Trophoblast cell (in vitro differentiated cells and primary cell): ENCODE data around the gene NKTR.

ENCODE experiments used
- DNase-seq, 2 donors: peaks; one replicate each; pipeline ENCODE4 v3.0.0-alpha.2; 2016
- H2AFZ ChIP-seq: 2 replicates; pipeline ENCODE4 v1.6.1; 2013; ENCODE audit warnings: low read length, moderate library complexity, mild to moderate bottlenecking; ENCODE audit not compliant: insufficient read depth, poor library complexity
- H2AK5ac ChIP-seq: 2 replicates; pipeline ENCODE4 v1.6.1; 2013; ENCODE audit warnings: mild to moderate bottlenecking, low read length
- H2BK120ac ChIP-seq: 2 replicates; pipeline ENCODE4 v1.6.1; 2013; ENCODE audit warnings: low read length, mild to moderate bottlenecking, moderate library complexity; ENCODE audit not compliant: insufficient read depth, poor library complexity
- H2BK12ac ChIP-seq: 2 replicates; pipeline ENCODE4 v1.6.1; 2013; ENCODE audit warnings: mild to moderate bottlenecking, low read length, moderate library complexity
- H2BK5ac ChIP-seq: 2 replicates; pipeline ENCODE4 v1.6.1; 2013; ENCODE audit warnings: low read length, low read depth, moderate library complexity, mild to moderate bottlenecking; ENCODE audit not compliant: poor library complexity
- H3K14ac ChIP-seq: 2 replicates; pipeline ENCODE4 v1.6.1; 2013; ENCODE audit warnings: mild to moderate bottlenecking, low read length
- H3K18ac ChIP-seq: 2 replicates; pipeline ENCODE4 v1.6.1; 2013; ENCODE audit warnings: mild to moderate bottlenecking, low read length
- H3K23ac ChIP-seq: 2 replicates; pipeline ENCODE4 v1.6.1; 2013; ENCODE audit warnings: low read length
- H3K27ac ChIP-seq: 2 replicates; pipeline ENCODE4 v1.5.1; 2013; ENCODE audit warnings: low read depth, mild to moderate bottlenecking, inconsistent platforms, low read length, moderate library complexity
- H3K27me3 ChIP-seq: 2 replicates; pipeline ENCODE4 v1.6.1; 2013; ENCODE audit warnings: inconsistent platforms, mild to moderate bottlenecking, low read length, moderate library complexity; ENCODE audit not compliant: insufficient read depth
- H3K36me3 ChIP-seq, 2 experiments: 1 replicate in 1 of 2; 2 replicates in 1 of 2; pipeline ENCODE4 v1.6.1; 2013; ENCODE audit warnings: low read length in 2 of 2, mild to moderate bottlenecking in 2 of 2, moderate library complexity in 1 of 2; ENCODE audit not compliant: insufficient read depth in 2 of 2, control insufficient read depth in 1 of 2
- H3K4ac ChIP-seq: 2 replicates; pipeline ENCODE4 v1.6.1; 2013; ENCODE audit warnings: low read depth, mild to moderate bottlenecking, low read length, moderate library complexity
- H3K4me1 ChIP-seq, 2 experiments: 1 replicate in 1 of 2; 2 replicates in 1 of 2; pipeline ENCODE4 v1.6.1; 2013; ENCODE audit warnings: low read length in 2 of 2, mild to moderate bottlenecking in 2 of 2, moderate library complexity in 1 of 2; ENCODE audit not compliant: insufficient read depth in 2 of 2, control insufficient read depth in 1 of 2
- H3K4me2 ChIP-seq: 2 replicates; pipeline ENCODE4 v1.6.1; 2013; ENCODE audit warnings: inconsistent platforms, mild to moderate bottlenecking, low read length, moderate library complexity
- H3K4me3 ChIP-seq: 2 replicates; pipeline ENCODE4 v1.5.1; 2013; ENCODE audit warnings: mild to moderate bottlenecking, low read depth, low read length, inconsistent platforms
- H3K79me1 ChIP-seq: one replicate; pipeline ENCODE4 v1.6.1; 2013; ENCODE audit warnings: low read length
- H3K79me2 ChIP-seq: 2 replicates; pipeline ENCODE4 v1.6.1; 2013; ENCODE audit warnings: low read length, mild to moderate bottlenecking; ENCODE audit not compliant: control insufficient read depth, insufficient read depth, poor library complexity
- H3K9ac ChIP-seq: 2 replicates; pipeline ENCODE4 v1.6.1; 2013; ENCODE audit warnings: mild to moderate bottlenecking, low read length
- H3K9me3 ChIP-seq: 2 replicates; pipeline ENCODE4 v1.6.1; 2013; ENCODE audit warnings: low read depth, mild to moderate bottlenecking, control low read depth, inconsistent platforms, low read length; ENCODE audit not compliant: insufficient read depth
- H4K12ac ChIP-seq: 2 replicates; pipeline ENCODE4 v1.6.1; 2013; ENCODE audit warnings: low read depth, mild to moderate bottlenecking, low read length, moderate library complexity
- H4K8ac ChIP-seq: 2 replicates; pipeline ENCODE4 v1.6.1; 2013; ENCODE audit warnings: low read depth, mild to moderate bottlenecking, low read length, moderate library complexity
- H4K91ac ChIP-seq: one replicate; pipeline ENCODE4 v1.6.1; 2013; ENCODE audit warnings: low read depth, mild to moderate bottlenecking, low read length, moderate library complexity
- WGBS: extraction: QIAGEN DNeasy Blood & Tissue Kit; methylation state at CpG from one replicate; pipeline ENCODE4 v1.1.7; 2013; ENCODE audit warnings: missing lambda C conversion rate; ENCODE audit not compliant: insufficient read length, insufficient coverage; ENCODE audit errors: extremely low coverage; 5-methylcytosine and 5-hydroxymethylcytosine counted together

Gene NKTR

DNA sequence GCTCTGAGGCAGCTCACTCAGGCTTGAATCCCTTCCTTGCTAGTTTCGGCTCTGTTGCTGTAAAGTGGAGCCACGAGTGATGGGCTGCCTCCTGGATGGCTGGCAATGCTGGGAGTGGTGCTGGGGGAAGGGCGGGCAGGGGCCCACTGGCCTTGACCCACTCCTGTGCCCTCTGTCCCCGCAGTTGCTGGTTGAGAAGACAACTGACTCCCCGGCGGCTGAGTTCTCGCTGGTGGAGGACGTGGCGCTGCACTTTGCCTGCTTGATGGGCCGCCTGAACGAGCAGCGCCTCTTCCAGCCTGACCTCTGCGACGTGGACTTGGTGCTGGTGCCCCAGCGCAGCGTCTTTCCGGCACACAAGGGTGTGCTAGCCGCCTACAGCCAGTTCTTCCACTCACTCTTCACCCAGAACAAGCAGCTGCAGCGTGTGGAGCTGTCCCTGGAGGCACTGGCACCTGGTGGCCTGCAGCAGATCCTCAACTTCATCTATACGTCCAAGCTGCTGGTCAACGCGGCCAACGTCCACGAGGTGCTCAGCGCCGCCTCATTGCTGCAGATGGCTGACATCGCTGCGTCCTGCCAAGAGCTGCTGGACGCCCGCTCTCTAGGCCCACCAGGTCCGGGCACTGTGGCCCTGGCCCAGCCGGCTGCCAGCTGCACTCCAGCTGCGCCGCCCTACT lies 57.7 kb downstream of the NKTR start:
- H3K14ac ChIP-seq: no peak overlapping the region

DNA sequence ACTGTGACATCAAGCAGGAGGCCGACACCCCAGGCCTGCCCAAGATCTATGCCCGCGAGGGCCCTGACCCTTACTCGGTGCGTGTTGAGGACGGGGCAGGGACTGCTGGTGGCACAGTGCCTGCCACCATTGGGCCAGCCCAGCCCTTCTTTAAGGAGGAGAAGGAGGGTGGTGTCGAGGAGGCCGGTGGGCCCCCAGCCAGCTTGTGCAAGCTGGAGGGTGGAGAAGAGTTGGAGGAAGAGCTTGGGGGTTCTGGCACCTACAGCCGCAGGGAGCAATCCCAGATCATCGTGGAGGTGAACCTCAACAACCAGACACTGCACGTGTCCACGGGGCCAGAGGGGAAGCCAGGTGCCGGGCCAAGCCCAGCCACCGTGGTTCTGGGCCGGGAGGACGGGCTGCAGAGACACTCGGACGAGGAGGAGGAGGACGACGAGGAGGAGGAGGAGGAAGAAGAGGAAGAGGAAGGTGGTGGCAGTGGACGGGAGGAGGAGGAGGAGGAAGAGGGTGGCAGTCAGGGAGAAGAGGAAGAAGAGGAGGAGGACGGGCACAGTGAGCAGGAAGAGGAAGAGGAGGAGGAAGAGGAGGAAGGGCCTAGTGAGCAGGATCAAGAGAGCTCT lies 58.4 kb downstream of the NKTR start:
- H3K23ac ChIP-seq: no peak overlapping the region
- no peak overlapping the region for H2BK12ac ChIP-seq
- no peak for DNase-seq
- H3K4me3 ChIP-seq: no peak overlapping the region
- H3K9me3 ChIP-seq: no peaks in the 10 kb centered on the region
- no peak overlapping the region for H4K91ac ChIP-seq
- no peak overlapping the region for H2BK120ac ChIP-seq
- peaks cover 0 to 3% of the 10 kb centered on the region in 2 experiments for H3K4me1 ChIP-seq
- 100% methylated on average over 2 of the region's 22 CpGs for WGBS
- no peak overlapping the region for H2BK5ac ChIP-seq
- peaks cover 4% of the 10 kb centered on the region for H3K79me2 ChIP-seq
- no peak overlapping the region for H3K18ac ChIP-seq
- H2AFZ ChIP-seq: no peak overlapping the region
- no peak overlapping the region for H4K8ac ChIP-seq
- H3K79me1 ChIP-seq: peaks cover 9% of the 10 kb centered on the region
- H2AK5ac ChIP-seq: no peak overlapping the region
- H3K4me2 ChIP-seq: no peak overlapping the region
- H3K27me3 ChIP-seq: no peaks in the 10 kb centered on the region
- no peak overlapping the region for H3K4ac ChIP-seq
- H3K27ac ChIP-seq: no peak overlapping the region
- H4K12ac ChIP-seq: no peak overlapping the region
- no peak overlapping the region for H3K9ac ChIP-seq
- H3K36me3 ChIP-seq: peaks cover 10 to 23% of the 10 kb centered on the region in 2 experiments
- H3K14ac ChIP-seq: no peak overlapping the region

More for the DNA sequence above, 57.7 kb downstream of the NKTR start:
- Histone ChIP-seq H4K91ac (no peak overlapping the region), H3K79me1 (peaks cover 15% of the 10 kb centered on the region), H2AFZ (no peak overlapping the region), H3K27me3 (no peaks in the 10 kb centered on the region), H3K4me1 (peaks cover 6 to 9% of the 10 kb centered on the region in 2 experiments), H3K4me3 (no peak overlapping the region), H3K79me2 (peaks cover 10% of the 10 kb centered on the region), H3K4me2 (no peak overlapping the region), H3K23ac (no peak overlapping the region), H4K8ac (no peak overlapping the region), H3K4ac (no peak overlapping the region), H3K9ac (no peak overlapping the region), H2AK5ac (no peak overlapping the region), H3K36me3 (peaks cover 10 to 20% of the 10 kb centered on the region in 2 experiments), H2BK5ac (no peak overlapping the region), H3K9me3 (no peaks in the 10 kb centered on the region), H2BK120ac (no peak overlapping the region), H4K12ac (no peak overlapping the region), H3K27ac (no peak overlapping the region), H3K18ac (no peak overlapping the region), H2BK12ac (no peak overlapping the region)
- no CpG with 5 or more reads among the region's 34 CpGs for WGBS
- no peak for DNase-seq

- Histone ChIP-seq H2BK5ac (no peak overlapping the region), H3K23ac (no peak overlapping the region), H3K79me2 (peaks cover under 1% of the 10 kb centered on the region), H2BK120ac (no peak overlapping the region), H2AFZ (no peak overlapping the region), H4K91ac (no peak overlapping the region), H3K36me3 (peaks cover 10 to 23% of the 10 kb centered on the region in 2 experiments), H3K4me2 (no peak overlapping the region), H3K27me3 (no peaks in the 10 kb centered on the region), H4K12ac (no peak overlapping the region), H3K14ac (no peak overlapping the region), H3K4me1 (peaks cover 0 to 3% of the 10 kb centered on the region in 2 experiments), H3K27ac (no peak overlapping the region), H3K79me1 (peaks cover 5% of the 10 kb centered on the region), H3K4ac (no peak overlapping the region), H4K8ac (no peak overlapping the region), H3K4me3 (no peak overlapping the region), H3K9me3 (no peaks in the 10 kb centered on the region), H2AK5ac (no peak overlapping the region), H3K9ac (no peak overlapping the region), H2BK12ac (no peak overlapping the region), H3K18ac (no peak overlapping the region)
- no CpG with 5 or more reads among the region's 25 CpGs for WGBS
- DNase-seq: no peak
These were observed 59.1 kb downstream of the NKTR start for GRCh38 chr3:42659451-42660130.

GRCh38 chr3:42660131-42660715 lies 59.7 kb downstream of the NKTR start:
- Histone ChIP-seq H3K36me3 (peaks cover 10 to 23% of the 10 kb centered on the region in 2 experiments), H3K4me1 (peaks cover 0 to 3% of the 10 kb centered on the region in 2 experiments), H3K79me1 (no peaks in the 10 kb centered on the region), H3K27me3 (no peaks in the 10 kb centered on the region), H2AK5ac (no peak overlapping the region), H3K23ac (no peak overlapping the region), H4K8ac (no peak overlapping the region), H4K12ac (no peak overlapping the region), H3K27ac (no peak overlapping the region), H2AFZ (no peak overlapping the region), H2BK120ac (no peak overlapping the region), H2BK5ac (no peak overlapping the region), H3K9me3 (no peaks in the 10 kb centered on the region), H3K9ac (no peak overlapping the region), H3K4ac (no peak overlapping the region), H2BK12ac (no peak overlapping the region), H3K14ac (no peak overlapping the region), H4K91ac (no peak overlapping the region), H3K18ac (no peak overlapping the region), H3K4me3 (no peak overlapping the region), H3K4me2 (no peak overlapping the region), H3K79me2 (no peaks in the 10 kb centered on the region)
- WGBS: no CpG with 5 or more reads among the region's 6 CpGs
- DNase-seq: no peak
